ENCODE data around the gene ATXN1.
"Not testable (repeated sequence)": the region's sequence is repeated elsewhere in the genome, so short reads cannot be mapped to it uniquely, and the experiment has no call there.

ATXN1 gene

GRCh38 chr6:16390909-16391450, 370.3 kb downstream of the ATXN1 start:
- not testable (repeated sequence) for DNase-seq (ENCODE audit: low read depth, low spot score)

GRCh38 chr6:16389642-16390041, 371.6 kb downstream of the ATXN1 start:
- no peak for DNase-seq (ENCODE audit: low read depth, low spot score)

- DNase-seq (ENCODE audit: low read depth, low spot score): no peak
Measured at GRCh38 chr6:16388488-16388887, 372.8 kb downstream of the ATXN1 start.

- DNase-seq (ENCODE audit: low read depth, low spot score): no peak
Measured at GRCh38 chr6:16386057-16386456, 375.2 kb downstream of the ATXN1 start.

GRCh38 chr6:16383607-16384206, 377.6 kb downstream of the ATXN1 start:
- DNase-seq (ENCODE audit: low read depth, low spot score): no peak

GRCh38 chr6:16381968-16382367, 379.3 kb downstream of the ATXN1 start:
- not testable (repeated sequence) for DNase-seq (ENCODE audit: low read depth, low spot score)

GRCh38 chr6:16380220-16380809, 380.9 kb downstream of the ATXN1 start:
- no peak for DNase-seq (ENCODE audit: low read depth, low spot score)

- not testable (repeated sequence) for DNase-seq (ENCODE audit: low read depth, low spot score)
Measured at GRCh38 chr6:16378360-16378759, 382.9 kb downstream of the ATXN1 start.

GRCh38 chr6:16377470-16377869, 383.8 kb downstream of the ATXN1 start:
- DNase-seq (ENCODE audit: low read depth, low spot score): no peak

GRCh38 chr6:16375843-16376242, 385.4 kb downstream of the ATXN1 start:
- no peak for DNase-seq (ENCODE audit: low read depth, low spot score)

GRCh38 chr6:16375206-16375605, 386.1 kb downstream of the ATXN1 start:
- DNase-seq (ENCODE audit: low read depth, low spot score): no peak

GRCh38 chr6:16374461-16375200, 386.6 kb downstream of the ATXN1 start:
- DNase-seq (ENCODE audit: low read depth, low spot score): no peak

- DNase-seq (ENCODE audit: low read depth, low spot score): no peak
Measured at GRCh38 chr6:16374016-16374415, 387.2 kb downstream of the ATXN1 start.

GRCh38 chr6:16372029-16372776, 389.1 kb downstream of the ATXN1 start:
- no peak for DNase-seq (ENCODE audit: low read depth, low spot score)

- no peak for DNase-seq (ENCODE audit: low read depth, low spot score)
Measured at GRCh38 chr6:16371401-16371800, 389.9 kb downstream of the ATXN1 start.

- no peak for DNase-seq (ENCODE audit: low read depth, low spot score)
Measured at GRCh38 chr6:16370943-16371342, 390.3 kb downstream of the ATXN1 start.

GRCh38 chr6:16369989-16370388, 391.3 kb downstream of the ATXN1 start:
- no peak for DNase-seq (ENCODE audit: low read depth, low spot score)

- no peak for DNase-seq (ENCODE audit: low read depth, low spot score)
Measured at GRCh38 chr6:16369140-16369745, 392.0 kb downstream of the ATXN1 start.

- DNase-seq (ENCODE audit: low read depth, low spot score): no peak
Measured at GRCh38 chr6:16367571-16367970, 393.7 kb downstream of the ATXN1 start.

- no peak for DNase-seq (ENCODE audit: low read depth, low spot score)
Measured at GRCh38 chr6:16363749-16364148, 397.5 kb downstream of the ATXN1 start.

- no peak for DNase-seq (ENCODE audit: low read depth, low spot score)
Measured at GRCh38 chr6:16362819-16363589, 398.3 kb downstream of the ATXN1 start.

All from iPS DF 19.7 (cell line).